ENCODE measurements around the gene MMAB. TPM values are rescaled to one million over a fixed set of nuclear protein-coding genes. Genes with fewer than 3 reads are reported as not detected.
A peak's percentile ranks its signal among the peaks of the same experiment; 100 is the strongest.

MMAB gene
- total RNA-seq, 2 donors from 2014 or later: 23.1 to 79.2 TPM

- Histone ChIP-seq H3K27me3 (replicated peaks; ENCODE audit: insufficient read depth) (no peaks in the 10 kb centered on the region), H3K9me3 (no peaks in the 10 kb centered on the region), H3K4me3 (no peak overlapping the region), H3K27ac (peak overlapping the region in 1 of 2 donors; percentile 23), H3K4me1 (replicated peaks) (no peaks in the 10 kb centered on the region), H3K36me3 (peaks cover 0 to 9% of the 10 kb centered on the region in 2 donors)
- peak; percentile 53 for DNase-seq (ENCODE audit: low spot score)
- 48% methylated on average over 11 of the region's 11 CpGs for WGBS
- TF ChIP-seq POLR2AphosphoS5 (IDR thresholded peaks at IDR 0.05) (no peak), CTCF (IDR thresholded peaks at IDR 0.05) (peak; percentile 57 to 81 (median 72)), POLR2A (IDR thresholded peaks at IDR 0.05) (no peak)
- intact Hi-C loops (cut with DNase I): loop anchor here (5.0 kb wide), 1 partner anchor 258 kb away; no protein-coding TSS in a partner anchor
Measured at GRCh38 chr12:109518820-109519665, 54.3 kb downstream of the MMAB start.

GRCh38 chr12:109517619-109518018, 55.7 kb downstream of the MMAB start:
- intact Hi-C loops (cut with DNase I): loop anchor here (5.0 kb wide), 1 partner anchor 260 kb away; no protein-coding TSS in a partner anchor
- H3K27me3 ChIP-seq (replicated peaks; ENCODE audit: insufficient read depth): no peaks in the 10 kb centered on the region
- no peak overlapping the region for H3K27ac ChIP-seq
- peaks cover 0 to 6% of the 10 kb centered on the region in 2 donors for H3K36me3 ChIP-seq
- H3K9me3 ChIP-seq: no peaks in the 10 kb centered on the region
- DNase-seq (ENCODE audit: low spot score): no peak
- no peak overlapping the region for H3K4me3 ChIP-seq
- H3K4me1 ChIP-seq (replicated peaks): no peaks in the 10 kb centered on the region
- TF ChIP-seq CTCF (IDR thresholded peaks at IDR 0.05) (no peak), POLR2AphosphoS5 (IDR thresholded peaks at IDR 0.05) (no peak), POLR2A (IDR thresholded peaks at IDR 0.05) (no peak)
- 71% methylated on average over 6 of the region's 6 CpGs for WGBS

GRCh38 chr12:109513977-109514376, 59.3 kb downstream of the MMAB start:
- TF ChIP-seq POLR2A (IDR thresholded peaks at IDR 0.05) (no peak), CTCF (IDR thresholded peaks at IDR 0.05) (no peak), POLR2AphosphoS5 (IDR thresholded peaks at IDR 0.05) (no peak)
- no peak for DNase-seq (ENCODE audit: low spot score)
- no peaks in the 10 kb centered on the region for H3K9me3 ChIP-seq
- intact Hi-C loops (cut with DNase I): no loop called here
- H3K36me3 ChIP-seq: peaks cover 0 to 4% of the 10 kb centered on the region in 2 donors
- H3K4me3 ChIP-seq: no peak overlapping the region
- no peaks in the 10 kb centered on the region for H3K4me1 ChIP-seq (replicated peaks)
- no peak overlapping the region for H3K27ac ChIP-seq
- 80% methylated on average over 4 of the region's 4 CpGs for WGBS
- no peaks in the 10 kb centered on the region for H3K27me3 ChIP-seq (replicated peaks; ENCODE audit: insufficient read depth)

GRCh38 chr12:109513051-109513450, 60.3 kb downstream of the MMAB start:
- H3K27me3 ChIP-seq (replicated peaks; ENCODE audit: insufficient read depth): no peaks in the 10 kb centered on the region
- no peak overlapping the region for H3K4me3 ChIP-seq
- H3K4me1 ChIP-seq (replicated peaks): no peaks in the 10 kb centered on the region
- no peak for DNase-seq (ENCODE audit: low spot score)
- no peak overlapping the region for H3K27ac ChIP-seq
- 51% methylated on average over 8 of the region's 8 CpGs for WGBS
- TF ChIP-seq POLR2A (IDR thresholded peaks at IDR 0.05): no peak
- H3K9me3 ChIP-seq: no peaks in the 10 kb centered on the region
- intact Hi-C loops (cut with DNase I): no loop called here
- H3K36me3 ChIP-seq: peaks cover 0 to 4% of the 10 kb centered on the region in 2 donors

GRCh38 chr12:109512608-109513007, 60.7 kb downstream of the MMAB start:
- no peaks in the 10 kb centered on the region for H3K9me3 ChIP-seq
- intact Hi-C loops (cut with DNase I): no loop called here
- no peaks in the 10 kb centered on the region for H3K27me3 ChIP-seq (replicated peaks; ENCODE audit: insufficient read depth)
- no peaks in the 10 kb centered on the region for H3K4me1 ChIP-seq (replicated peaks)
- peaks cover 4% of the 10 kb centered on the region in 2 donors for H3K36me3 ChIP-seq
- DNase-seq (ENCODE audit: low spot score): no peak
- H3K27ac ChIP-seq: no peak overlapping the region
- WGBS: 50% methylated on average over 1 of the region's 1 CpG
- TF ChIP-seq POLR2A (IDR thresholded peaks at IDR 0.05) (no peak), CTCF (IDR thresholded peaks at IDR 0.05) (no peak), POLR2AphosphoS5 (IDR thresholded peaks at IDR 0.05) (no peak)
- no peak overlapping the region for H3K4me3 ChIP-seq
